DND-41 (cell line): ENCODE measurements around the gene GCH1.

Experiments used
- EZH2 ChIP-seq: IDR thresholded peaks from 3 replicates; pipeline ENCODE4 v1.6.1; 2012; ENCODE audit warnings: borderline replicate concordance, low read depth, mild to moderate bottlenecking, moderate library complexity, low read length, inconsistent platforms; ENCODE audit not compliant: severe bottlenecking
- TF ChIP-seq, protein P1 (sequence below): IDR thresholded peaks from 2 replicates; pipeline ENCODE4 v1.5.1; 2012; ENCODE audit warnings: borderline replicate concordance, low read length, moderate library complexity, mild to moderate bottlenecking; ENCODE audit not compliant: poor library complexity, severe bottlenecking; ENCODE audit errors: extremely low read depth

DNA sequence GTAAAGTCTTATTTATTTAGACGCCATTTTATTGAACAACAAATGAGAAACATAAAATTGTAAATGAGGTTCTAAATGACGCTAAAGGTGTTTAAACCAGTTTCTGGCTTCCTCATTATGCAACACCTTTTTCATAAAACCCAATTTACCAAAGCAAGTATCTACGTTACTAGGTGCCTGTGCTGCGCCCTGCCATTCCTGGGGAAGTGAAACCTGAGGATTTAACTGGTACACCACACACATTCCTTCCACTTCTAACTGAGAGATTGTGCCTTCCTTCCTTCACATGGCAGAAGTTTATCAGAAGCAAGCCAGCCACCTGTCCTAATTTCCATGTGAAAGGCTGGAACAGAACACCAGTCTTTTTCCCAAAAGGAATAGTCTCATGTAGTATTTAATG, 40.3 kb upstream of the GCH1 start:
- TF ChIP-seq EZH2, result no peak
- TF ChIP-seq, protein P1, sequence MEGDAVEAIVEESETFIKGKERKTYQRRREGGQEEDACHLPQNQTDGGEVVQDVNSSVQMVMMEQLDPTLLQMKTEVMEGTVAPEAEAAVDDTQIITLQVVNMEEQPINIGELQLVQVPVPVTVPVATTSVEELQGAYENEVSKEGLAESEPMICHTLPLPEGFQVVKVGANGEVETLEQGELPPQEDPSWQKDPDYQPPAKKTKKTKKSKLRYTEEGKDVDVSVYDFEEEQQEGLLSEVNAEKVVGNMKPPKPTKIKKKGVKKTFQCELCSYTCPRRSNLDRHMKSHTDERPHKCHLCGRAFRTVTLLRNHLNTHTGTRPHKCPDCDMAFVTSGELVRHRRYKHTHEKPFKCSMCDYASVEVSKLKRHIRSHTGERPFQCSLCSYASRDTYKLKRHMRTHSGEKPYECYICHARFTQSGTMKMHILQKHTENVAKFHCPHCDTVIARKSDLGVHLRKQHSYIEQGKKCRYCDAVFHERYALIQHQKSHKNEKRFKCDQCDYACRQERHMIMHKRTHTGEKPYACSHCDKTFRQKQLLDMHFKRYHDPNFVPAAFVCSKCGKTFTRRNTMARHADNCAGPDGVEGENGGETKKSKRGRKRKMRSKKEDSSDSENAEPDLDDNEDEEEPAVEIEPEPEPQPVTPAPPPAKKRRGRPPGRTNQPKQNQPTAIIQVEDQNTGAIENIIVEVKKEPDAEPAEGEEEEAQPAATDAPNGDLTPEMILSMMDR, result no peak
